GM21390 (cell line): ENCODE data around the gene PCDHGB7.
"Not testable (repeated sequence)": the region's sequence is repeated elsewhere in the genome, so short reads cannot be mapped to it uniquely, and the experiment has no call there.

Experiments used
- ATAC-seq: cut with Tn5 transposase; IDR thresholded peaks from one replicate; pipeline ENCODE4 v1.9.1; 2021; ENCODE audit not compliant: unreplicated experiment

The PCDHGB7 gene

DNA sequence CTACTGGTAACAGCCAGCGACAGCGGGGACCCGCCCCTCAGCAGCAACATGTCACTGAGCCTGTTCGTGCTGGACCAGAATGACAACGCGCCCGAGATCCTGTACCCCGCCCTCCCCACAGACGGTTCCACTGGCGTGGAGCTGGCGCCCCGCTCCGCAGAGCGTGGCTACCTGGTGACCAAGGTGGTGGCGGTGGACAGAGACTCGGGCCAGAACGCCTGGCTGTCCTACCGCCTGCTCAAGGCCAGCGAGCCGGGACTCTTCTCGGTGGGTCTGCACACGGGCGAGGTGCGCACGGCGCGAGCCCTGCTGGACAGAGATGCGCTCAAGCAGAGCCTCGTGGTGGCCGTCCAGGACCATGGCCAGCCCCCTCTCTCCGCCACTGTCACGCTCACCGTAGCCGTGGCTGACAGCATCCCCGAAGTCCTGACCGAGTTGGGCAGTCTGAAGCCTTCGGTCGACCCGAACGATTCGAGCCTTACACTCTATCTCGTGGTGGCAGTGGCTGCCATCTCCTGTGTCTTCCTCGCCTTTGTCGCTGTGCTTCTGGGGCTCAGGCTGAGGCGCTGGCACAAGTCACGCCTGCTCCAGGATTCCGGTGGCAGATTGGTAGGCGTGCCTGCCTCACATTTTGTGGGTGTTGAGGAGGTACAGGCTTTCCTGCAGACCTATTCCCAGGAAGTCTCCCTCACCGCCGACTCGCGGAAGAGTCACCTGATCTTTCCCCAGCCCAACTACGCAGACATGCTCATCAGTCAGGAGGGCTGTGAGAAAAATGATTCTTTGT is 22.9 kb upstream of the PCDHGB7 start:
- ATAC-seq = not testable (repeated sequence)

DNA sequence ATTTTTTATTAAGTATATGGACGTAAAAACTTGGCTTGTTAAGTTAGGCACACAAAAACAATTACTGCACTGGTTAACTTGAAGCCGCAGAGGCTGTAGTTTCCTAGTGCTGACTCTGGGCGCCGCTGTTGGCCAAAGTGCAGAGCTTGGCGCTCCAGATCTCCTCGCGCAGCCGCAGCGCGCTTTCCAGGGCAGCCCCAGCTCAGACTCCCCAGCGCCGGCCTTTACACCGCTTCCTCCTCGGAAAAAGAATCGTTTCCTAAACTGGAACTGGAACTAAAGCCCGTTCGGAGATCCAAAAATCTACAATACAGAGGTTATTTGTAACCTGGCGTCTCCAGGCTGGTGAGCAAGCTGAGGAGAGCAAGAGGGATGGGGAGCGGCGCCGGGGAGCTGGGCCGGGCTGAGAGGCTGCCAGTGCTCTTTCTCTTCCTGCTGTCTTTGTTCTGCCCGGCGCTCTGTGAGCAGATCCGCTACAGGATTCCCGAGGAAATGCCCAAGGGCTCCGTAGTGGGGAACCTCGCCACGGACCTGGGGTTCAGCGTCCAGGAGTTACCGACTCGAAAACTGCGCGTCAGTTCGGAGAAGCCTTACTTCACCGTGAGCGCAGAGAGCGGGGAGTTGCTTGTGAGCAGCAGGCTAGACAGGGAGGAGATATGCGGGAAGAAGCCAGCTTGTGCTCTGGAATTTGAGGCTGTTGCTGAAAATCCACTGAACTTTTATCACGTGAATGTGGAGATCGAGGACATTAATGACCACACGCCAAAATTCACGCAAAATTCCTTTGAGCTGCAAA is 19.5 kb upstream of the PCDHGB7 start, which contains the start of gene PCDHGB5:
PCDHGB5 (plus strand) TSS at position 192 of the 796 bp plus-strand sequence; CDS start at position 373, 181 bp downstream.
- ATAC-seq = not testable (repeated sequence)

DNA sequence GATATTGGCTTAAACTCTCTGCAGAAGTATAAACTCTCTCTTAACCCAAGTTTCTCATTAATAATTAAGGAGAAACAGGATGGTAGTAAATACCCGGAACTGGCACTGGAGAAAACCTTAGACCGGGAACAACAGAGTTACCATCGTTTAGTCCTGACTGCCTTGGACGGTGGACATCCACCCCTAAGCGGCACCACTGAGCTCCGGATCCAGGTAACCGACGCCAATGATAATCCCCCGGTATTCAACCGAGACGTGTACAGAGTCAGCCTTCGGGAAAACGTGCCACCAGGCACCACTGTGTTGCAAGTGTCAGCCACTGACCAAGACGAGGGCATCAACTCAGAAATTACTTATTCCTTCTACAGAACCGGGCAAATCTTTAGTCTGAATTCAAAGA is 18.9 kb upstream of the PCDHGB7 start:
- no peak for ATAC-seq

DNA sequence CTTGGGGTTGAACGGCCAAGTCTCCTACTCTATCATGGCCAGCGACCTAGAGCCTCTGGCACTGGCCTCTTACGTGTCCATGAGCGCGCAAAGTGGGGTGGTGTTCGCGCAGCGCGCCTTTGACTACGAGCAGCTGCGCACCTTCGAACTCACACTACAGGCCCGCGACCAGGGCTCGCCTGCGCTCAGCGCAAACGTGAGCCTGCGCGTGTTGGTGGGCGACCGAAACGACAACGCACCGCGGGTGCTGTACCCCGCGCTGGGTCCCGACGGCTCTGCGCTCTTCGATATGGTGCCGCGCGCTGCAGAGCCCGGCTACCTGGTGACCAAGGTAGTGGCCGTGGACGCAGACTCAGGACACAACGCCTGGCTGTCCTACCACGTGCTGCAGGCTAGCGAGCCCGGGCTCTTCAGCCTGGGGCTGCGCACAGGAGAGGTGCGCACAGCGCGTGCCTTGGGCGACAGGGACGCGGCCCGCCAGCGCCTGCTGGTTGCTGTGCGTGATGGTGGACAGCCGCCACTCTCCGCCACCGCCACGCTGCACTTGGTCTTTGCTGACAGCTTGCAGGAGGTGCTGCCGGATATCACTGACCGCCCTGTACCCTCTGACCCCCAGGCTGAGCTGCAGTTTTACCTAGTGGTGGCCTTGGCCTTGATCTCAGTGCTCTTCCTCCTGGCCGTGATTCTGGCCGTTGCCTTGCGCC is 17.8 kb upstream of the PCDHGB7 start:
- ATAC-seq = no peak

DNA sequence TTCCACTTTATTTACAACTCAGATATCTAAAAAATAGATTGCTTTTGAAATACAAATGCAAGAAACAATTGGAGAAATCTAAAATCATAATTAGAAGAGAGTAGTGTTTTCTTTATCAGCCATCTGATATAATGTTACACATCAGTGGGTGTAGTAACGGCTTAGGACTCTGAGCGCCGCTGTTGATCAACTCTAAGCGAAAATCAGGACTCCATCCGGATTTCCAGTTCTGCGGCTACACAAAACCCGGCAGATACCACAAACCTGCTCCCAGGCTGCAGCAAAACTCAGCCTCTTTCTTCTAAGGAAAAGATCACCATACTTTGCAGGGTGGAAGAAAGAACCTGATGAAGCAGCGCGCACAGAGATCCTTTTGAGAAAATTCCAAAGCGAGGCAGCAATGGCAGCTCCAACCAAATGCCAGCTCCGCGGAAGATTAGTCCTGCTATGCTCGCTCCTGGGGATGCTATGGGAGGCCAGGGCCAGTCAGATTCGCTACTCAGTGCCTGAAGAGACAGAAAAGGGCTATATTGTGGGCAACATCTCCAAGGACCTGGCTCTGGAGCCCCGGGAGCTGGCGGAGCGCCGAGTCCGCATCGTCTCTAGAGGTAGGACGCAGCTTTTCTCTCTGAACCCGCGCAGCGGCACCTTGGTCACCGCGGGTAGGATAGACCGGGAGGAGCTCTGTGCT is 14.8 kb upstream of the PCDHGB7 start, which contains the start of gene PCDHGA9:
PCDHGA9 (plus strand) TSS at position 226 of the 691 bp plus-strand sequence; CDS start at position 401, 175 bp downstream.
- peak; percentile 55 for ATAC-seq

DNA sequence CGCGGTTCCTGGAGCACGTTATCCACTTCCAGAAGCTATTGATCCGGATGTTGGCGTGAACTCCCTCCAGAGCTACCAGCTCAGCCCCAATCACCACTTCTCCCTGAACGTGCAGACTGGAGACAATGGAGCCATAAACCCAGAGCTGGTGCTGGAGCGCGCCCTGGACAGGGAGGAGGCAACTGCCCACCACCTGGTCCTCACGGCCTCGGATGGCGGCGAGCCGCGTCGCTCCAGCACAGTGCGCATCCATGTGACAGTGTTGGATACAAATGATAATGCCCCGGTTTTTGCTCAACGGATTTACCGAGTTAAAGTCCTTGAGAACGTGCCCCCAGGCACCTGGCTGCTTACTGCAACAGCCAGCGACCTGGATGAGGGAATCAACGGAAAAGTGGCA is 14.1 kb upstream of the PCDHGB7 start:
- no peak for ATAC-seq

DNA sequence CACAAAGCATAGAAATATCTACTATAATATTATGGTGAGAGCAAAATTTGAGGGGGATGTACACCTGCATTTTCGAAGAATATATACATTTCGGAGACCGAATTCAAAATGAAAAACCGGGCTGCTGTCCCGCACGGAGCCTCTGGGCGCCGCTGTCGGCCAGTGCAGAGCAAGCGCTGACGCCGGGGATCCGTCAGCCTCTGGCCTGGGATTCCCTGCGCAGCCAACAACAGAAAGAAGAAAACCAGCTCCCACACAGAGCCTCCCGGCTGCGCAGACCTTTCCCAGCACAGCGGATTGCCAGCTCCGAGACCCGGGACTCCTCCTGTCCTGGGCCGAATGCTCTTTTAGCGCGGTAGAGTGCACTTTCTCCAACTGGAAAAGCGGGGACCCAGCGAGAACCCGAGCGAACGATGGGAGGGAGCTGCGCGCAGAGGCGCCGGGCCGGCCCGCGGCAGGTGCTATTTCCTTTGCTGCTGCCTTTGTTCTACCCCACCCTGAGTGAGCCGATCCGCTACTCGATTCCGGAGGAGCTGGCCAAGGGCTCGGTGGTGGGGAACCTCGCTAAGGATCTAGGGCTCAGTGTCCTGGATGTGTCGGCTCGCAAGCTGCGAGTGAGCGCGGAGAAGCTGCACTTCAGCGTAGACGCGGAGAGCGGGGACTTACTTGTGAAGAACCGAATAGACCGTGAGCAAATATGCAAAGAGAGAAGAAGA is 9.5 kb upstream of the PCDHGB7 start, which contains the start of gene PCDHGB6:
PCDHGB6 (plus strand) TSS at position 232 of the 716 bp plus-strand sequence; CDS start at position 414, 182 bp downstream.
- peak; percentile 64 for ATAC-seq

DNA sequence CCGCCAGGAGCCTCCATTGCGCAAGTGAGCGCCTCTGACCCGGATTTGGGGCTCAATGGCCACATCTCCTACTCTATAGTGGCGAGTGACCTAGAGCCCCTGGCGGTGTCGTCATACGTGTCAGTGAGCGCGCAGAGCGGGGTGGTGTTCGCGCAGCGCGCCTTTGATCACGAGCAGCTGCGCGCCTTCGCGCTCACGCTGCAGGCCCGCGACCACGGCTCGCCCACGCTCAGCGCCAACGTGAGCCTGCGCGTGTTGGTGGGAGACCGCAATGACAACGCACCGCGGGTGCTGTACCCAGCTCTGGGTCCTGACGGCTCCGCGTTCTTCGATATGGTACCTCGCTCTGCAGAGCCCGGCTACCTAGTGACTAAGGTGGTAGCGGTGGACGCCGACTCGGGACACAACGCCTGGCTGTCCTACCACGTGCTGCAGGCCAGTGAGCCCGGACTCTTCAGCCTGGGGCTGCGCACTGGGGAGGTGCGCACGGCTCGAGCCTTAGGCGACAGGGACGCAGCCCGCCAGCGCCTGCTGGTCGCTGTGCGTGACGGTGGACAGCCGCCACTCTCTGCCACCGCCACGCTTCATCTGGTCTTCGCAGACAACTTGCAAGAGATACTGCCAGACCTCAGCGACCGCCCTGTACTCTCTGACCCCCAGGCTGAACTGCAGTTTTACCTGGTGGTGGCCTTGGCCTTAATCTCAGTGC is 7.7 kb upstream of the PCDHGB7 start:
- ATAC-seq = no peak

DNA sequence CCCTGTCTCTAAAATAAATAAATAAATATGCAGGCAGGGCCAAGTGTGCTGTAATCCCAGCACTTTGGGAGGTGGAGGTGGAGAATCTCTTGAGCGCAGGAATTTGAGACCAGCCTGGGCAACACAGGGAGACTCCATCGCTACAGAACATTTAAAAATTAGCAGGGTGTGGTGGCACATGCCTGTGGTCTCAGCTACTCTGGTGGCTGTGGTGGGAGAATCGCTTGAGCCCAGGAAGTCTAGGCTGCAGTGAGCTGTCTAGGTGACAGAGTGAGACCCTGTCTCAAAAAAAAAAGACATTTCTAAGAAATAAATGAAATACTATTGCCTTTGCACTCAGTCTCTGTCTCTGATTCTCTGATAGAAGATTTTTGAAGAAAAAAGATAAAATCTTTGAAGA is 5.9 kb upstream of the PCDHGB7 start:
- no peak for ATAC-seq

DNA sequence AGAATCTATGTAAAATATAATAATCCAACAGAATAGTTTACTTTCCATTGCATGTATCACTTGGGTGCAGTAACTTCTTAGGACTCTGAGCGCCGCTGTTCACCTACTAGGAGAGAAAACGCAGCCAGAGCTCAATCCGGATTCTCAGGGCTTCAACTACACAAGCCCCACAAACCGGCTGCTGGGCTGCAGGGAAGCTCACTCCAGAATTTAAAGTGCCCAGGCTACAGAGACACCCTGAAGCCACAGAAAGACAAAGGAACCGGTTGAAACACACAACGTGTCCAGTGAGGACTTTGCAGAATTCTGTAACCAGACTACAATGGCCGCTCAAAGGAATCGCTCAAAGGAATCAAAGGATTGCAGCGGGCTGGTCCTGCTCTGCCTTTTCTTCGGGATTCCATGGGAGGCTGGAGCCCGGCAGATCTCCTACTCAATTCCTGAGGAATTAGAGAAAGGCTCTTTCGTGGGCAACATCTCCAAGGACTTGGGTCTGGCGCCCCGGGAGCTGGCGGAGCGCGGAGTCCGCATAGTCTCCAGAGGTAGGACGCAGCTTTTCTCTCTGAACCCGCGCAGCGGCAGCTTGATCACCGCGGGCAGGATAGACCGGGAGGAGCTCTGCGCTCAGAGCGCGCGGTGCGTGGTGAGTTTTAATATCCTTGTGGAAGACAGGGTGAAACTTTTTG is 4.5 kb upstream of the PCDHGB7 start, which contains the start of gene PCDHGA10:
PCDHGA10 (plus strand) TSS at position 134 of the 686 bp plus-strand sequence; CDS start at position 323, 189 bp downstream.
- peak; percentile 57 for ATAC-seq

DNA sequence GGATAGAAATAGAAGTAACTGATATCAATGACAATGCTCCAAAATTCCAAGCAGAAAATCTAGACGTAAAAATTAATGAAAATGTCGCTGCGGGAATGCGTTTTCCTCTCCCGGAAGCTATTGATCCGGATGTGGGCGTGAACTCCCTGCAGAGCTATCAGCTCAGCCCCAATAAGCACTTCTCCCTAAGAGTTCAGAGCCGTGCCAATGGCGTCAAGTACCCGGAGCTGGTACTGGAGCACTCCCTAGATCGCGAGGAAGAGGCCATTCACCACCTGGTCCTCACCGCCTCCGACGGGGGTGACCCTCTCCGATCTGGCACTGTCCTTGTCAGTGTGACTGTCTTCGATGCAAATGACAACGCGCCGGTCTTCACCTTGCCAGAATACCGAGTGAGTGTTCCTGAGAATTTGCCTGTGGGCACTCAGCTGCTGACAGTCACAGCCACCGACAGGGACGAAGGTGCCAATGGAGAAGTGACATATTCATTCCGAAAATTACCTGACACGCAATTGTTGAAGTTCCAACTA is 3.9 kb upstream of the PCDHGB7 start:
- no peak for ATAC-seq

DNA sequence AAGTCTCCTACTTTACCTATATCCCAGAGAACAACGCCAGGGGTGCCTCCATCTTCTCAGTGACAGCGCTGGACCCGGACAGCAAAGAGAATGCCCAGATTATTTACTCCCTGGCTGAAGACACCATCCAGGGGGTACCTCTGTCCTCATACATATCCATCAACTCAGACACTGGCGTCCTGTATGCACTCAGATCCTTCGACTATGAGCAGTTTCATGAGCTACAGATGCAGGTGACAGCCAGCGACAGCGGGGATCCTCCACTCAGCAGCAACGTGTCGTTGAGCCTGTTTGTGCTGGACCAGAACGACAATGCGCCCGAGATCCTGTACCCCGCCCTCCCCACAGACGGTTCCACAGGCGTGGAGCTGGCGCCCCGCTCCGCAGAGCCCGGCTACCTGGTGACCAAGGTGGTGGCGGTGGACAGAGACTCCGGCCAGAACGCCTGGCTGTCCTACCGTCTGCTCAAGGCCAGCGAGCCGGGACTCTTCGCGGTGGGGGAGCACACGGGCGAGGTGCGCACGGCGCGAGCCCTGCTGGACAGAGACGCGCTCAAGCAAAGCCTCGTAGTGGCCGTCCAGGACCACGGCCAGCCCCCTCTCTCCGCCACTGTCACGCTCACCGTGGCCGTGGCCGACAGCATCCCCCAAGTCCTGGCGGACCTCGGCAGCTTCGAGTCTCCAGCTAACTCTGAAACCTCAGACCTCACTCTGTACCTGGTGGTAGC is 2.8 kb upstream of the PCDHGB7 start:
- not testable (repeated sequence) for ATAC-seq

DNA sequence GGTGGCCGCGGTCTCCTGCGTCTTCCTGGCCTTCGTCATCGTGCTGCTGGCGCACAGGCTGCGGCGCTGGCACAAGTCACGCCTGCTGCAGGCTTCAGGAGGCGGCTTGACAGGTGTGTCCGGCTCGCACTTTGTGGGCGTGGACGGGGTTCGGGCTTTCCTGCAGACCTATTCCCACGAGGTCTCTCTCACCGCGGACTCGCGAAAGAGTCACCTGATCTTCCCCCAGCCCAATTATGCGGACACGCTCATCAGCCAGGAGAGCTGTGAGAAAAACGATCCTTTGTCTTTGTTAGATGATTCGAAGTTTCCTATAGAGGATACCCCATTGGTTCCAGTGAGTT is 2.2 kb upstream of the PCDHGB7 start:
- not testable (repeated sequence) for ATAC-seq

DNA sequence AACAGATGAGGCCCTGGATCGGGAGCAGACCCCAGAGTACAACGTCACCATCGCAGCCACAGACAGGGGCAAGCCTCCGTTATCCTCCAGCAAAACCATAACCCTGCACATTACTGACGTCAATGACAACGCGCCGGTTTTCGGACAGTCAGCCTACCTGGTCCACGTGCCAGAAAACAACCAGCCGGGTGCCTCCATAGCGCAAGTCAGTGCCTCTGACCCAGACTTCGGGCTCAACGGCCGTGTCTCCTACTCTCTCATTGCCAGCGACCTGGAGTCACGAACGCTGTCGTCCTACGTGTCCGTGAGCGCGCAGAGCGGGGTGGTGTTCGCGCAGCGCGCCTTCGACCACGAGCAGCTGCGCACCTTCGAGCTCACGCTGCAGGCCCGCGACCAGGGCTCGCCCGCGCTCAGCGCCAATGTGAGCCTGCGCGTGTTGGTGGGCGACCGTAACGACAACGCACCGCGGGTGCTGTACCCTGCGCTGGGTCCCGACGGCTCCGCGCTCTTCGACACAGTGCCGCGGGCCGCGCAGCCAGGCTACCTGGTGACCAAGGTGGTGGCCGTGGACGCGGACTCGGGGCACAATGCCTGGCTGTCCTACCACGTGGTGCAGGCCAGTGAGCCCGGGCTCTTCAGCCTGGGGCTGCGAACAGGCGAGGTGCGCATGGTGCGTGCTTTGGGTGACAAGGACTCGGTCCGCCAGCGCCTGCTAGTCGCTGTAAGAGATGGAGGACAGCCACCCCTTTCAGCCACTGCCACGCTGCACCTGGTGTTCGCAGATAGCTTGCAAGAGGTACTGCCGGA is 1.8 kb downstream of the PCDHGB7 start:
- no peak for ATAC-seq

DNA sequence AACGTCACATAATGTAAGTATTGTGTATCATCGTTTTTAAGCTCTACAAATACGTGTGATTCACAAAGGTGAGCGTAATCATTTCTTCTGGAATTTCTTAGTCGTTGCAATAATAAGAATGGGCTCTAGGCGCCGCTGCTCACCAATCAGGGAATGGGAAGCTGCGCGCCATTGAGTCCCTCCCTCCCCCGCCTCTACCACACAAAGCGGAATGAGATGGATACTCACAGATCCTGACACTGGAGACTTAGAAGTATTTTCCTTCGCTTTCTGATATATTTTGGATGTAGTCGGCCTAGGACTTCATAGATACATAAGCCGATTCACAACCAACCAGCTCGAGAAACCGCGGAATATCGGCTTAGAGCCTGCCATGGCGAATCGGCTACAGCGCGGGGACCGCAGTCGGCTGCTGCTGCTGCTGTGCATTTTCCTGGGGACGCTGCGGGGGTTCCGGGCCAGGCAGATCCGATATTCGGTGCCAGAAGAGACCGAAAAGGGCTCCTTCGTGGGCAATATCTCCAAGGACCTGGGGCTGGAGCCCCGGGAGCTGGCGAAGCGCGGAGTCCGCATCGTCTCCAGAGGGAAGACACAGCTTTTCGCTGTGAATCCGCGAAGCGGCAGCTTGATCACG is 3.5 kb downstream of the PCDHGB7 start, which contains the start of gene PCDHGA11:
PCDHGA11 (plus strand) TSS at position 197 of the 634 bp plus-strand sequence; CDS start at position 374, 177 bp downstream.
- no peak for ATAC-seq

DNA sequence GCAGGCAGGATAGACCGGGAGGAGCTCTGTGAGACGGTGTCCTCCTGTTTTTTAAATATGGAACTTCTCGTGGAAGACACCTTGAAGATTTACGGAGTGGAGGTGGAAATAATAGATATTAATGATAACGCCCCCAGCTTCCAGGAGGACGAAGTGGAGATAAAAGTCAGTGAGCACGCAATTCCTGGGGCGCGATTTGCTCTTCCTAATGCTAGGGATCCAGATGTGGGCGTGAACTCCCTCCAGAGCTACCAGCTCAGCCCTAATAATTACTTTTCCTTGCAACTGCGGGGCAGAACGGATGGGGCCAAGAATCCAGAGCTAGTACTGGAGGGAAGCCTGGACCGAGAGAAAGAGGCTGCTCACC is 4.0 kb downstream of the PCDHGB7 start:
- no peak for ATAC-seq
